Measurements from ENCODE around the gene UNC5C. TPM values are rescaled to one million over a fixed set of nuclear protein-coding genes. Genes with fewer than 3 reads are reported as not detected.

UNC5C gene
- total RNA-seq (2014; rRNA removed; shearing (Covaris generic)), result not detected in 2 replicates

DNA sequence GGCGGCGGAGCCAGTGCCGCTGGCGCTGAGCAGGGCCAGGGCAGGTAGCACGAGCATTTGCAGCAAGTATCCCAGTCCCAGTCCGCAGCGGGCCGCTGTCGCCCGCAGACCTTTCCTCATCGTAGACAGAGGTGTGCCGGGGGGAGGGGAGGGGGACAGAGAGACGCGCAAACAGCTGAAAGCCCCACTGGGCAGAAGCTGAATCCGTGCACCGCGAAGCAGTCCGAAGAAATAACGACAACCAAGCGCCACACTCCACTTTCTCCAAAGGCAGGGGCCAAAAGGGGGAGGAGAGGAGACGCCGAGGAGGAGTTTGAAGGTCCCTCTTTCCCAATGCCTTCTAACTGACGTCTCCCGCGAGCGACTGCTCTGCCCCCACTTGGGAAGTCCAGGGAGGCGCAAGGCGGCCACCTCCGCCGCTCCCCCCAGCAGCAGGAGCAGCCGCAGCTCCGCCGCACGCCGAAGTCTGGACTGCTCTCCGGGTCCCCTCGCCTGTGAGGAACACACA lies at the start of gene UNC5C:
Gene UNC5C, minus strand, starts transcription at position 236 of the 508 bp plus-strand sequence.
- no peak within 1 kb of the TSS for H3K27ac ChIP-seq
- no peak for DNase-seq
- H3K4me1 ChIP-seq, result no peaks in the 10 kb centered on the region
- H3K9me3 ChIP-seq (replicated peaks), result no peaks in the 10 kb centered on the region
- H3K36me3 ChIP-seq, result no peaks in the 10 kb centered on the region
- no peaks in the 10 kb centered on the region; the same call in 1 of the 2 replicates for H3K27me3 ChIP-seq
- 0 out of 2 replicates have a peak within 1 kb of the TSS, but pooled peaks have one; percentile 15 for H3K4me3 ChIP-seq

DNA sequence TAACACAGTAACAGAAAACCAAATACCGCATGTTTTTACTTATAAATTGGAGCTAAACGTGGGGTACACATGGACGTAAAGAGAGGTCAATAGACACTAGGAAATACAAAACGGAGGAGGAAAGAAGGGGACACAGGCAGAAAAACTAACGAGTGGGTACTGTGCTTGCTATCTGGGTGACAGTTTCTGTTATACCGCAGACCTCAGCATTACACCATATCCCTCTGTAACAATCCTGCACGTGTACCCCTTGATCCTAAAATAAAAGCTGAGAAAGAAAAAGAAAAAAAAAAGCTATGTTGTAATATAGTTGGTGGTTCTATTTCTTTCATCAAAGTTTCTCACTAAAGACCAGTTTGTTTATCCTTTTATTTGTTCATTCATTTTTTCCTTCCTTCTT lies 47.9 kb upstream of the UNC5C start:
- Histone ChIP-seq H3K27me3 (no peaks in the 10 kb centered on the region), H3K4me1 (no peaks in the 10 kb centered on the region), H3K36me3 (no peaks in the 10 kb centered on the region), H3K4me3 (no peak overlapping the region), H3K9me3 (replicated peaks) (no peaks in the 10 kb centered on the region), H3K27ac (no peak overlapping the region)
- no peak for DNase-seq

DNA sequence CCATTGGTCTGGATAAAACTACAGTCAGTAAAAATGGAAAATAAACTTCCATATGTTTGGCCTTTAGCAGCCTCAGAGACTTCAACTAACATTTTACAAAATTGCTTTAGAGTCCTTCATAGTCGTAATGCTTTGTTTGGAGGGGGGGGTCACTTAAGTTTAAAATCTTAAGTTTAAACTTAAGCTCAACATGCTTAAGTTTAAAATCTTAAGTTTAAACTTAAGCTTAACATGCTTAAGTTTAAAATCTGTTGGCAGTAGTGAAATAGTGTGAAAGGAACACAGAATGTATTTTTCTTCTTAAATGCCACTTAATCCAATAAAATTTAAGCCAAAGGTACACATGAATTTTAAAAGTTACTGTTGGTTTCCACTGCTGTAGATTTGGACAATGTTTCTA lies 45.9 kb upstream of the UNC5C start:
- H3K9me3 ChIP-seq (replicated peaks), result no peaks in the 10 kb centered on the region
- no peaks in the 10 kb centered on the region for H3K4me1 ChIP-seq
- H3K4me3 ChIP-seq, result no peak overlapping the region
- no peaks in the 10 kb centered on the region for H3K27me3 ChIP-seq
- H3K27ac ChIP-seq, result no peak overlapping the region
- no peak for DNase-seq
- no peaks in the 10 kb centered on the region for H3K36me3 ChIP-seq

DNA sequence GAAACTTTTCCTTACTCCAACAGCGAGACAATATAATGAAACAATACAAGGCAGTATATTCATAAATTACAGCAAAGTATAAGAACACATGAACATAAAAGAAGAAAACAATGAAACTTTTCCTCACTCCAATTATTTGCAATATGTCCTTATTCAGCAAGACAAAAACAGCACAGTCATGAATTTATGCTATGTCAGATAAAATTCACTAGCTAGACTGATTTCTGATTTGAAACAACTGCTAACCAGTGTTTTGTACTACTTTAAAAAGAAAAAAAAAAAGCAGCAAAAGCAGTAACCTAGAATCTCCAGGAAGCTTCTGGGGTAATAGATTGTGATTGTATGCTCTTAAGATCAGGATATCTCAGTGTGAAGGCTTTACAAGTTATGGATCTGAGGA lies 45.2 kb upstream of the UNC5C start:
- Histone ChIP-seq H3K27ac (no peak overlapping the region), H3K27me3 (no peaks in the 10 kb centered on the region), H3K9me3 (replicated peaks) (no peaks in the 10 kb centered on the region), H3K4me1 (no peaks in the 10 kb centered on the region), H3K36me3 (no peaks in the 10 kb centered on the region), H3K4me3 (no peak overlapping the region)
- DNase-seq, result no peak

DNA sequence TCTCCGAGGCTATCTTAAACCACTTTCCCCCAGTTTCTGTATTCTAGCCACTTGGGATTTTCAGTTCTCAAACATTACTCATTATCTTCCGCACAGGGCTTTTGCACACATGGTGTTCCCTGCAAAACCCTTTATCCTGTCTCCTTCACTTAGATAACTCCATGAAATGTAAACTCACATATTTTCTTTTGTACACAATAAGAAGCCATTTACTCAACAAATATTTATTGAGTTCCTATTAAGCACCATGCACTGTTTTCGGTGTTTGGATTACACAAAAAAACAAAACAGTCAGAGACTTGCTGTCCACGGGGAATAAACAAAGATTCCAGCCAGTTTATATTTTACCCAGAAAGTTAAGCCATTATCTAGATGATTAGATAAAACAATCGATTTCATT lies 42.5 kb upstream of the UNC5C start:
- H3K27ac ChIP-seq, result no peak overlapping the region
- DNase-seq, result no peak
- H3K27me3 ChIP-seq, result no peaks in the 10 kb centered on the region
- no peaks in the 10 kb centered on the region for H3K36me3 ChIP-seq
- H3K4me1 ChIP-seq, result no peaks in the 10 kb centered on the region
- H3K4me3 ChIP-seq, result no peak overlapping the region
- H3K9me3 ChIP-seq (replicated peaks), result no peaks in the 10 kb centered on the region

DNA sequence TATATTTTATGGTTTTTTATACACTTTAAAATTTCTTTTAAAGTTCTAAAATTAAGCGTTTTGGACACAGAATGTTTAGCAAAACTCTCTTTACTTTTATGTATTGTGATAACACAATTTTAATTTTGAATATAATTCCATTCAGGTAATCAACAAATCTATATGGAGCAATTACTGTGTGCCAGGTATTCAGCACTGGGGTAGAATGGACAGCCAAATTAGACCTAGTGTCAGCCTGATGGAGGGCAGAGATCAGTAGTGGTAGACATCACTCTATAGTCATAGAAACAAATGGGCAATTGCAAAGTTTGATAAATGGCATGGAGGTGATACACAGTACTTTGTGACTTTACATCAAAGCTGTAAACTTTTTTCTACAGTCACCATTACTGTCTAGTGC lies 41.8 kb upstream of the UNC5C start:
- Histone ChIP-seq H3K27ac (no peak overlapping the region), H3K9me3 (replicated peaks) (no peaks in the 10 kb centered on the region), H3K4me3 (no peak overlapping the region), H3K36me3 (no peaks in the 10 kb centered on the region), H3K4me1 (no peaks in the 10 kb centered on the region), H3K27me3 (no peaks in the 10 kb centered on the region)
- DNase-seq, result no peak

DNA sequence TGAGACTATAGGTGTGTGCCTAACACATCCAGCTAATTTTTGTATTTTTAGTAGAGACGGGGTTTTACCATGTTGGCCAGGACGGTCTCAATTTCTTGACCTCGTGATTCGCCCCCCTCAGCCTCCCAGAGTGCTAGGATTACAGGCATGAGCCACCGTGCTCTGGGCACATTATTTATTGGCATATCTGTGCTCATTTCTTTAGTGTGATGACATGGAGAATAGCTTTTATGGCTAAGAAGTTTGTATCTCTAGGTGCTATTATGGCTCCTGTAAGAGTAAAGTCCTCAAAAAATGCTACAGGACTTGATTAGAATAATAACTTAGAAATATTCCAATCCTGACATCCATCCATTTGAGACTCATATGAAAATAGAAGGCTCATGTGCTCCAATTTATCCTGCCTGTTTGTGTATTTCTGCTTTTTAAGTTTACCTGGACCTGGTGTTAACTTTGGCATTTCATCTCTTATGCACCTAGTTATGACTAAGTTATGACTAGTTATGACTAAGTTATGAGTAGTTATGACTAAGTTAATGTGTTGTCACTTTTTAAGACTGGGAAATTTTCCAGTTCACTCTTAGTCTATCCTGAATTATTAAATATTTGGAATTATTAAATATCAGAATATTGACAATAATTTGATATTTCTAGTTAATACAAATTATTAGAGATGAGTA lies 36.4 kb upstream of the UNC5C start:
- H3K4me3 ChIP-seq, result no peak overlapping the region
- H3K27me3 ChIP-seq, result no peaks in the 10 kb centered on the region
- no peaks in the 10 kb centered on the region for H3K36me3 ChIP-seq
- H3K27ac ChIP-seq, result no peak overlapping the region
- no peaks in the 10 kb centered on the region for H3K9me3 ChIP-seq (replicated peaks)
- no peak for DNase-seq
- H3K4me1 ChIP-seq, result no peaks in the 10 kb centered on the region

DNA sequence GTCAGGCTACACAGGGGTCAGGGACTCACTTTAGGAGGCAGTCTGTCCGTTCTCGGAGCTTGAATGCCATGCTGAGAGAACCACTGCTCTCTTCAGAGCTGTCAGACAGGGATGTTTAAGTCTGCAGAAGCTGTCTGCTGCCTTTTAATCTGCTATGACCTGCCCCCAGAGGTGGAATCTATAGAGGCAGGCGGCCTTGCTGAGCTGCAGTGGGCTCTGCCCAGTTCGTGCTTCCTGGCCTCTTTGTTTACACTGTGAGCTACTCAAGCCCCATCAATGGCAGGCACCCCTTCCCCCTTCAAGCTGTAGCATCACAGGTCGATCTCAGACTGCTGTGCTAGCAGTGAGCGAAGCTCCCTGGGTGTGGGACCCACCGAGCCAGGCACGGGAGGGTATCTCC lies 31.5 kb upstream of the UNC5C start:
- Histone ChIP-seq H3K9me3 (replicated peaks) (no peaks in the 10 kb centered on the region), H3K4me3 (no peak overlapping the region), H3K36me3 (no peaks in the 10 kb centered on the region), H3K4me1 (no peaks in the 10 kb centered on the region), H3K27ac (no peak overlapping the region), H3K27me3 (no peaks in the 10 kb centered on the region)
- no peak for DNase-seq

DNA sequence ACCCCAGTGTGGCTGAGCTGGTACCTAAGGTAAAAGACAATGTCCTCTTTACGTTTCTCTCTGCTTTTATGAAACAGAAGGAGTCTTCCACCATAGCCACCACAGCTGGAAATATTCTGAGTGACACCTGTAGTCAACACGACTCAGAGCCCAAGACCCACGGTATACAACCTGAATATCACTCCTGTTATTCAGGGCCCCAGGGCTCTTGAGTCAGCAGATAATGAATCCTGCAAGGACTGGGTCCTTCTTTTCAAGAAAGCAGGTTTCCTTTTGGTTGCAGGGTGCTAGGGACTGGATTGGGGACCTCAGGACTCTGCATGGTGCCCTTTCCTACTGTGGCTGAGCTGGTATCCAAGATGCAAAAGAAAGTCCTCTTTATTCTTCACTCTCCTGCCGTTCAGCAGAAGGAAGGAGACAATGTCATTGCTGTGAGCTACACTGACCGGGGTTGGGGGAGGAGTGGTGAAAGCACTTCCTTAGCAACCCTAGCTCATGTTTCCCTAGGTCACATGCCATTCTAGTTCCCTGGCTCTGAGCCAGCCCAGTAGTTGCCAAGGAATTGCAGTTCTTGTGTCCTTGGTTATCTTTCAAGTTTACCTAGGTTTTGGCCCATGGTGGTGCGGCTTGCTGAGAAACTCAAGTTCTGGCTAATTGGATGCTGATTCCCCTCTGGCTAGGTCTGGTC lies 23.7 kb upstream of the UNC5C start:
- H3K4me3 ChIP-seq, result no peak overlapping the region
- no peaks in the 10 kb centered on the region for H3K36me3 ChIP-seq
- H3K27me3 ChIP-seq, result no peaks in the 10 kb centered on the region
- peak; percentile 44 to 55 for DNase-seq
- H3K4me1 ChIP-seq, result no peaks in the 10 kb centered on the region
- H3K27ac ChIP-seq, result no peak overlapping the region
- H3K9me3 ChIP-seq (replicated peaks), result no peaks in the 10 kb centered on the region

DNA sequence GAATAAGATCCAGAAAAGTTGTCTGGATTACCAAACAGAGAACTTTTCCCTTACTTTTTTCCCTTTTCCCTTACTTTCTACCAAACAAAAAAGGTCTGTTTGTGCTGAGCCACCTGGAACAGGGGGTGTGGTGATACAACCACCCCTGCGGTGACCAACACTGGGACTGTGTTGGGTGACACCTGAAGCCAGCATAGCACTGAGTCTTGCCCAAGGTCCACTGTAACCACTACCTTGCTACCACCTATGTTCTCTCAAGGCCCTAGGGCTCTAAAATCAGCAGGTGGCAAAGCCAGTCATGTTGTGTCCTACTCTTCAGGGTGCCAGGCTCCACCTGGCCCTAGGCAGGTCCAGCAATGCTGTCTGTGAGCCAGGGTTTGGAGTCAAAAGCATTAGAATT lies 22.8 kb upstream of the UNC5C start:
- Histone ChIP-seq H3K36me3 (no peaks in the 10 kb centered on the region), H3K27me3 (no peaks in the 10 kb centered on the region), H3K4me3 (no peak overlapping the region), H3K27ac (no peak overlapping the region), H3K9me3 (replicated peaks) (no peaks in the 10 kb centered on the region), H3K4me1 (no peaks in the 10 kb centered on the region)
- no peak for DNase-seq

DNA sequence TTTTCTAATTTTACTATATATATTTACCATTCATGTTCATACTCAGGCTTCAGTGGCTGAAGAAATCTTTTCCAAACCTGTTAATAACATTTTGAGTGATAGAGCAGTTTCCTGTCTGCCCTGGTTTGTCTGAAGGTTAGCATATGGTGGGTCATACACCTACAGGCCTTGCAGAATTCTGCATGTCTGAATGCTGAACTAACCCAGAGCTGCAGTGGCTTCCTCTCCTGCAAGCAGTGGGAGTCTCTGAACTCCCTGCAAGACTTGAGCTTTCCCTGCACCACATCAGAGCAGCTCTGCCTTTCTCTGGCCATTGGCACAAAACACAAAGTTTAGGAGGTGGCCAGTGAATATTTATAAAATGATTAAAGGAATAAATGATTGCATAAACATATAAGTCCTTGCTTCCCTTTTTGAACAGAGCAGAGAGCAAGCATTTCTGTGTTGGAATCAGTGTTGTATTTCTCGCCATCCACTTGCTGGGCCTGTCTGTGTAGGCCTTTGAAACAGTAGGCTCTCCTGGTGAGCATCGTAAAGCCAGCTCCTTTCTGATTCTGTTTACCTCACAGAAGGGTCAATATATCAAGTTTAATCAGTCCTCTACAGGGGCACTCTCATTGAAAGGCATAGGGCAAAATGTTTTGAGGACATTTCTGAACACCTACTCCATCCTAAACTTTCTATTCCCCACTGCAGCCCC lies 15.0 kb upstream of the UNC5C start:
- no peaks in the 10 kb centered on the region for H3K4me1 ChIP-seq
- no peaks in the 10 kb centered on the region for H3K36me3 ChIP-seq
- no peaks in the 10 kb centered on the region for H3K27me3 ChIP-seq
- no peak overlapping the region for H3K27ac ChIP-seq
- no peak for DNase-seq
- H3K4me3 ChIP-seq, result no peak overlapping the region
- H3K9me3 ChIP-seq (replicated peaks), result no peaks in the 10 kb centered on the region

DNA sequence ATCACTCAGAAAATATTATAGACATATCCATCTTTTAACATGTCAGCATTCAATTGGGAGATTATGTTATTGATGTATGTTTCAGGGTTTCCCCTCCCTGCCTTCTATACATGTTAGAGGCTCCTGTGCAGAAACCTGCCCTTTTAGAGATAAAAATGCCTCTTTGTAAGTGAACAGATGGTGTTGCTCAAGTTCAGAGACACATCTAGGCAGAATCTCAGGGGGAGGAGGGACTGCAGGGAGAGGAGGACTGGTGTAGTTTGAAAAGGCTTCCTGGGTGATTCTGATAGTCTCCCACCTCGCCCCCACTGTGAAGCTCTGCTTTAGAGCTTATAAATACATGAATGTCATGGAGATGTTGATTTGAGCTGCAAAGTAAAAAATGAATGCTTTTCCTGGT lies 12.0 kb upstream of the UNC5C start:
- Histone ChIP-seq H3K4me1 (no peaks in the 10 kb centered on the region), H3K4me3 (no peak overlapping the region), H3K9me3 (replicated peaks) (no peaks in the 10 kb centered on the region), H3K27me3 (no peaks in the 10 kb centered on the region), H3K27ac (no peak overlapping the region), H3K36me3 (no peaks in the 10 kb centered on the region)
- no peak for DNase-seq

DNA sequence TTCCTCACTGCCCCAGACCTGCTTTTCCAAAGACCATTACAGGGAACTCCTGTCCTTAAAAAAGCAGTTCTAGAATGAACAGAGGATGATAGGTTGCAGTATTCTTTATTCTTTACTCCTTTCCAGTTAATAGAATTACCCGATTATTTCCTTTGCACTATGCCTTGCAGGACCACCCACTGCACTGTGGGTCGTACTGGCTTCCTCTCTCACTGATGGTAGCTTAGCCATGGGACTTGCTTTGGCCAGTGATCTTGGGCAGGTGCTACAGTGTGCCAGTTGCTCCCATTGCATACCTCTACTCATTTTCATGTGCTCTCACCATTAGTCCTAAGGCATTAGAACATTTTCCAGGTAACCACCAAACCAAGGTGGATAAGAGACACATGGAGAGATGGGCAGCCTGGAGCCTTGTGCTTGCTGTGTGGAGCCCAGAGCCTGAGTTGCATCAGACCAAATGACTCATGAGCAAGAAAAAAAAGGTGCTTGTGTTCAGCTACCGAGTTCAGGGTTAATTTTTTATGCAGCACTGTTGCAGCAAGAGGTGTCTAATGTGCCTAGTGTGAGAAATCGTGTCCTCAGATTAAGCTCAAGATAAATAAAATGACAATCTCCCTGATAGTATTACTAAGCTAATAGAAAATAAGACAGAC lies 7.6 kb upstream of the UNC5C start:
- Histone ChIP-seq H3K4me1 (no peaks in the 10 kb centered on the region), H3K27ac (no peak overlapping the region), H3K27me3 (no peaks in the 10 kb centered on the region), H3K9me3 (replicated peaks) (no peaks in the 10 kb centered on the region), H3K4me3 (no peak overlapping the region), H3K36me3 (no peaks in the 10 kb centered on the region)
- no peak for DNase-seq

DNA sequence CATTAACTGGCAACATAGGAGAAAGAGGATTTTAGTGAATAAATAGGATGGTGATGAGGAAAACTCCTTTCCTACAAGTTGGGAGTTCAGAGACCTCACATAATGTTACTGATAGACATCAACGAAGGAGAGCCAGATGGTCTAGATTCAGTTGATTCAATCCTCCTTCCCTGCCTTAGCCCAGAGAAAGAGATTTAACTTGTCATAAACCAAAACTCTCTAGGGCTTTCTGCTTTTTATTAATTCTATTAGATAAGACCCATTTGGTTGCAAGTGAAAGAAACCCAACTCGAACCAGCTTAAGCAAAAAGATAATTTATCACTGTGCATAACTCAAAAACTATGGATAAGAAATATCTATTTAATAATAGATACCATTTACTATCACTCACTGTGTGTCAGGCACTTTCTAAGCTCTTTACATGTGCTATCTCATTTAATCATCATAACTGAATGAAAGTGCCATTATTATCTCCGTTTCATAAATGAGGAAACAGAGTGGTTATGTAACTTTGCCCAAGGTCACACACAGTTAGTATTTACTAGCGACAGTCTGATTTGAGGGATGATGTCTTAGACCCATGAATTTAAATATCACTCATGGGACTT lies 4.3 kb upstream of the UNC5C start:
- no peaks in the 10 kb centered on the region; the same call in 1 of the 2 replicates for H3K27me3 ChIP-seq
- no peaks in the 10 kb centered on the region for H3K36me3 ChIP-seq
- DNase-seq, result no peak
- no peak overlapping the region for H3K27ac ChIP-seq
- no peak overlapping the region for H3K4me3 ChIP-seq
- H3K9me3 ChIP-seq (replicated peaks), result no peaks in the 10 kb centered on the region
- no peaks in the 10 kb centered on the region for H3K4me1 ChIP-seq

Data from SJCRH30 (cell line).